Keratinocyte (primary cell): ENCODE data around the gene ASZ1.

Experiments used
- EZH2 ChIP-seq: IDR thresholded peaks from one replicate; pipeline ENCODE4 v1.6.1; 2012; ENCODE audit warnings: inconsistent platforms, mild to moderate bottlenecking, low read length, moderate library complexity
- TF ChIP-seq, protein P1 (sequence below), 3 experiments: IDR thresholded peaks in 1 of 3; conservative IDR thresholded peaks in 1 of 3; optimal IDR thresholded peaks in 1 of 3; 2 replicates in 2 of 3; 3 replicates in 1 of 3; pipeline versions ENCODE3 to v1.5.1; 2011; ENCODE audit warnings: low read length in 3 of 3, mild to moderate bottlenecking in 3 of 3, moderate library complexity in 2 of 3, control low read depth in 1 of 3, inconsistent platforms in 1 of 3; ENCODE audit not compliant: insufficient read depth in 2 of 3; ENCODE audit errors: extremely low read depth in 1 of 3

DNA sequence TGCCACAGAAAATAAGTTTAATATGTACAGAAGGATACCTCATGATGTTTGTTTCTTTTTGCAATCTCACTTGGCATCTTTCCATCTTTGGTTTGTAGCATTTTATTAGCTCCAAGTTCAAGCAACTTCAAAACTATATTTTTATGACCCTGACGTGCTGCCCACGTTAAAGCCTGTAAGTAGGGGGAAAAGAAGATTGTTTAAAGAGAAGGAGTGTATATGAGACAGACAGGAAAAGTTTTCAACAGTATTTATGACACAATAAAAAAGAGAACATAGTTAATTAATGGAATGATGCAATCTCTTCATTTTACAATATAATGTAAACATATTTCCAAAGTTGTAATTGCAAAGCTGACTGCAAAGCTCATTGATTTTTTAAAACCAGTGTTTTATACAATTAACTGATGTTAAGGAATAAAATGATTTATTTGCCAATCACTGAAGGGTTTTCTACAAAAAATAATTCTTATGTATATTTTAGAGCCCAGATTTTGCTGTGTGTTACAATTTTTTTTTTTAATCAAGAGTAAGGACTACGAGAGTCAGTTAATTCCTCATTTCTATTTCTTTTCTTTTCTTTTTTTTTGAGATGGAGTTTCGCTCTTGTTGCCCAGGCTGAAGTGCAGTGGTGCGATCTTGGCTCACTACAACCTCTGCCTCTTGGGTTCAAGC, 42.5 kb downstream of the ASZ1 start:
- TF ChIP-seq, protein P1, sequence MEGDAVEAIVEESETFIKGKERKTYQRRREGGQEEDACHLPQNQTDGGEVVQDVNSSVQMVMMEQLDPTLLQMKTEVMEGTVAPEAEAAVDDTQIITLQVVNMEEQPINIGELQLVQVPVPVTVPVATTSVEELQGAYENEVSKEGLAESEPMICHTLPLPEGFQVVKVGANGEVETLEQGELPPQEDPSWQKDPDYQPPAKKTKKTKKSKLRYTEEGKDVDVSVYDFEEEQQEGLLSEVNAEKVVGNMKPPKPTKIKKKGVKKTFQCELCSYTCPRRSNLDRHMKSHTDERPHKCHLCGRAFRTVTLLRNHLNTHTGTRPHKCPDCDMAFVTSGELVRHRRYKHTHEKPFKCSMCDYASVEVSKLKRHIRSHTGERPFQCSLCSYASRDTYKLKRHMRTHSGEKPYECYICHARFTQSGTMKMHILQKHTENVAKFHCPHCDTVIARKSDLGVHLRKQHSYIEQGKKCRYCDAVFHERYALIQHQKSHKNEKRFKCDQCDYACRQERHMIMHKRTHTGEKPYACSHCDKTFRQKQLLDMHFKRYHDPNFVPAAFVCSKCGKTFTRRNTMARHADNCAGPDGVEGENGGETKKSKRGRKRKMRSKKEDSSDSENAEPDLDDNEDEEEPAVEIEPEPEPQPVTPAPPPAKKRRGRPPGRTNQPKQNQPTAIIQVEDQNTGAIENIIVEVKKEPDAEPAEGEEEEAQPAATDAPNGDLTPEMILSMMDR (optimal IDR thresholded peaks at IDR 0.05 in 1 of 3, IDR thresholded peaks at IDR 0.05 in 1 of 3, conservative IDR thresholded peaks at IDR 0.05 in 1 of 3; ENCODE audit: extremely low read depth in 1 of 3, insufficient read depth in 2 of 3, low read length in 3 of 3) = no peak
- no peak for TF ChIP-seq EZH2
